Measurements from ENCODE around the gene PECR.
A peak's percentile ranks its signal among the peaks of the same experiment; 100 is the strongest.

Gene PECR

DNA sequence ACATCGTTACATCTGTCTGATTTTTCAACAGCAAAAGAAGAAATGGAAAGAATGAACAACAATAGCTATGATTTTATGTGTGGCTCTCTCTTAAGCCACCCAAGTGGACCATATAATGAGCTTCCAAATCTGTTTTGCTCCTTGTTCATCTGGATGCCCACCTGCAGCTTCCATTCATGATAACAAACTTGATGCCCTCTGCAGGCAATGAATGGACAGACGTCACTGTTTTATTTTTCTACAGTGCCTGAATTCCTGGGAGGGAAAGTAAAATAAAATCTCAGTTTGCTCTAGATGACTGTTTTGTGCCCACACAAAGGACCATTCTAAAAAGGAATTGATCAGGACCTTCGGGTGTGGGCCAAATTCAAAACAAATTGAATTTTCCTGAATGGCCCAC is 73.2 kb downstream of the PECR start:
- no peak overlapping the region for H3K4me3 Mint-ChIP-seq
- peaks cover 34% of the 10 kb centered on the region for H3K4me1 Mint-ChIP-seq
- H3K27ac Mint-ChIP-seq: no peak overlapping the region
- H3K27me3 Mint-ChIP-seq (ENCODE audit: low read depth): no peaks in the 10 kb centered on the region
- TF ChIP-seq, protein P1, sequence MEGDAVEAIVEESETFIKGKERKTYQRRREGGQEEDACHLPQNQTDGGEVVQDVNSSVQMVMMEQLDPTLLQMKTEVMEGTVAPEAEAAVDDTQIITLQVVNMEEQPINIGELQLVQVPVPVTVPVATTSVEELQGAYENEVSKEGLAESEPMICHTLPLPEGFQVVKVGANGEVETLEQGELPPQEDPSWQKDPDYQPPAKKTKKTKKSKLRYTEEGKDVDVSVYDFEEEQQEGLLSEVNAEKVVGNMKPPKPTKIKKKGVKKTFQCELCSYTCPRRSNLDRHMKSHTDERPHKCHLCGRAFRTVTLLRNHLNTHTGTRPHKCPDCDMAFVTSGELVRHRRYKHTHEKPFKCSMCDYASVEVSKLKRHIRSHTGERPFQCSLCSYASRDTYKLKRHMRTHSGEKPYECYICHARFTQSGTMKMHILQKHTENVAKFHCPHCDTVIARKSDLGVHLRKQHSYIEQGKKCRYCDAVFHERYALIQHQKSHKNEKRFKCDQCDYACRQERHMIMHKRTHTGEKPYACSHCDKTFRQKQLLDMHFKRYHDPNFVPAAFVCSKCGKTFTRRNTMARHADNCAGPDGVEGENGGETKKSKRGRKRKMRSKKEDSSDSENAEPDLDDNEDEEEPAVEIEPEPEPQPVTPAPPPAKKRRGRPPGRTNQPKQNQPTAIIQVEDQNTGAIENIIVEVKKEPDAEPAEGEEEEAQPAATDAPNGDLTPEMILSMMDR (IDR thresholded peaks at IDR 0.05; ENCODE audit: unreplicated experiment in 3 of 3): no peak
- H3K9me3 Mint-ChIP-seq: no peaks in the 10 kb centered on the region
- no peaks in the 10 kb centered on the region for H3K36me3 Mint-ChIP-seq (ENCODE audit: low read depth)

DNA sequence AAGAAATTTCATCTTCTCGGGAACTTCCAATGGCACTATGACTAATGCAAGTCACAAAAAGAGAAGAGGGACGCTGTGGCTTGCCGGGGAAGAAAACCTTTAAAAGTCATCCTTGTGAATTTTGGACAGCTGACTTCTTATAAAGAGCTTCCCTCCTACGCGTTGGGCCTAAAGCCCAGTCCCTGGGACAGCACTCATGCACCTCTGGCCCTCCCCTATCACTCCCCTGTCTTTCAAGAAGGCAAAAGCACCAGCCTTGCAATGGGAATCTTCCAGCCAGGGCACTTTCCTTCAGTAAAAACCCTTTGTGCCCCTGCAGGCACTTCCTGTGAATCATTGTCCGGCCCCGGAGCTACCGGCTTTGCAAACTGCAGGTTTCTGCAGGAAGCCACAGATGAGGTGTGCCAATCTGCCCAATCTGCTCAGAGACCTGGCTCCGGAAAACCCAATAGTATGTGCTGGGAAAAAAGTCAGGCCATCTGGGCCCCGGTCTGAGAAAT is 75.4 kb downstream of the PECR start:
- Mint-ChIP-seq H3K4me1 (peaks cover 33% of the 10 kb centered on the region), H3K27me3 (ENCODE audit: low read depth) (no peaks in the 10 kb centered on the region), H3K4me3 (no peak overlapping the region), H3K27ac (peak overlapping the region; percentile 28 to 84 (median 52)), H3K9me3 (no peaks in the 10 kb centered on the region), H3K36me3 (ENCODE audit: low read depth) (no peaks in the 10 kb centered on the region)
- TF ChIP-seq, protein P1 (IDR thresholded peaks at IDR 0.05; ENCODE audit: unreplicated experiment in 3 of 3): no peak

DNA sequence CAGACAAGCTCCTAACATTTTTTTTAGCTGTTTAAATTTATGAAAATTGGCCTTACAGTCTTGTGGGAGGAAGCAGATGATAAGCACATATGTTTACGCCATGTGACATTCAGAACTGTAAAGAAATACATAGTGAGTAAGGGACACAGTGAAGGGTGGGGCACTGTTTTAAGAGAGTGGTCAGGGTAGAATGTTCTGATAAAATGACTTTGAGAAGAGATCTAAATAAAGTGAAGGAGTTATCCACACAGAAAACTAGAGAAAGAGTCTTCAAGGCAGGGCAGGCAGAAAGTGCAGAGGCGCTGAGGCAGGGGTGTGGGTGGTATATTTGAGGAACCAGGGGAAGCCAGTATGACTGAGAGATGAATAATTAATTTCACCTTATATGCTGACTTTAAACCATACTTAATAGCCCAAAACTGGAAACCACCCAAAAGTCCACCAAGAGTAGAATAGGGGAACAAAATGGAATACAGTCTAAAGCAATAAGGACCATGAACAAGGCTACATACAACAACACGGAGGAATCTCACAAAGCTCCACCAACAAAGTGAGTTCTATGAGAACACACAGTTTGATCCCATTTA is 76.8 kb downstream of the PECR start:
- TF ChIP-seq, protein P1 (IDR thresholded peaks at IDR 0.05; ENCODE audit: unreplicated experiment in 3 of 3): no peak
- no peaks in the 10 kb centered on the region for H3K36me3 Mint-ChIP-seq (ENCODE audit: low read depth)
- H3K4me3 Mint-ChIP-seq: no peak overlapping the region
- peak overlapping the region in 1 of 3 experiments; percentile 17 for H3K27ac Mint-ChIP-seq
- H3K27me3 Mint-ChIP-seq (ENCODE audit: low read depth): no peaks in the 10 kb centered on the region
- H3K9me3 Mint-ChIP-seq: no peaks in the 10 kb centered on the region
- peaks cover 33% of the 10 kb centered on the region for H3K4me1 Mint-ChIP-seq

DNA sequence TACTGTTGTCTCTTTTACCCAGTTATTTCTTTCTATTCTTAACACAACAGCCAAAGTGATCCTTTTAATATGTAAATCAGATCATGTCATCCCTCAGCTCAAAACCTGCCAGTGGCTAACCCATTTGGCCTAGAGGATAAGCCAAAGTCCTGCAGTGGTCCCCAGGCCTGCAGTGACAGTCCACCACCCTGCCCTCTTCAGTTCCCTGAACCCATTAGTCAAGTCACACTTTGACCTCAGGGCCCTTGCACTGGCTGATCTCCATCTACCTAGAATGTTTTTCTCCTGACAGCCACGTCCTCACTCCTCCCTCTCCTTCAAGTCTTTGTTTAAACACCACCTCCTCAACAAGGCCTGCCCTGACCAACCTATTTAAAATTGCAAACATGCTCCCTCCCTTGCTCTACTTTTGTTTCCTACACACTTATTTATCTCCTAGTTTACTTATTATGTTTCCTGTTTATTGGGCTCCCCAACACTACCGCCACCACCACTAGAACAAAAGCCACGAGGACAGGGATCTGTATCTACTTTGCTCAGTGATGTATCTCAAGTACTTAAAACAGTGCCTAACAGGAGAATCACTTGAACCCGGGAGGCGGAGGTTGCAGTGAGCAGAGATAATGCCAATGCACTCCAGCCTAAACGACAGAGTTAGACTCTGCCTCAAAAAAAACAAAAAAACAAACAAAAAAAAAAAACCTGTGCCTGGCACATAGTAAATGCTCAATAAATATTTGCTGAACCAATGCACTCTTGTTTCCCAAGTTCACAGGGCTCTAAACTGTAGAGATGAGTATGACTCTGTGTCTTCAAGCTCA is 77.5 kb downstream of the PECR start:
- TF ChIP-seq, protein P1 (IDR thresholded peaks at IDR 0.05; ENCODE audit: unreplicated experiment in 3 of 3): no peak
- no peaks in the 10 kb centered on the region for H3K36me3 Mint-ChIP-seq (ENCODE audit: low read depth)
- H3K27me3 Mint-ChIP-seq (ENCODE audit: low read depth): no peaks in the 10 kb centered on the region
- H3K27ac Mint-ChIP-seq: peak overlapping the region in 1 of 3 experiments; percentile 37
- H3K4me3 Mint-ChIP-seq: no peak overlapping the region
- no peaks in the 10 kb centered on the region for H3K9me3 Mint-ChIP-seq
- H3K4me1 Mint-ChIP-seq: peaks cover 33% of the 10 kb centered on the region

DNA sequence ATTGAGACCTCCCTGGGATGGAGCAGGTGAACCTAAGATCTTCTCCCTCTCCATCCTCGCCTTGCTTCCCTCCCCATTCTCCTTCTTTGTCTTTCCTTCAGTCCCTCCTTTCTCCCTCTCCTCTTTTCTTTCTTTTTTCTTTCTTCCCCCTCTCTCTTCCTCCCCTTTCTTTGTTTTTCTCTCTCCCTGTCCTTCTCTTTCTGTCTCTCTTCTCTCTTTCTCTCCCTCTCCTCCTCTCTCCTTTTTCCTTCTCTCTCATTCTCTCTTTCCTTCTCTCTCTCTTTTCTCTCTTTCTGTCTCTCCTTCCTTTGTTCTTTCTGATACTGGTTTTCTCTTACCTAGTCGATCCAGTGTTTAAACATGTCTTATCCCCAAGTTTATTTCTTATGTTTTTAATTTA is 78.9 kb downstream of the PECR start:
- TF ChIP-seq, protein P1 (IDR thresholded peaks at IDR 0.05; ENCODE audit: unreplicated experiment in 3 of 3): no peak
- H3K36me3 Mint-ChIP-seq (ENCODE audit: low read depth): peaks cover under 1% of the 10 kb centered on the region
- peaks cover 33% of the 10 kb centered on the region for H3K4me1 Mint-ChIP-seq
- no peaks in the 10 kb centered on the region for H3K27me3 Mint-ChIP-seq (ENCODE audit: low read depth)
- H3K9me3 Mint-ChIP-seq: no peaks in the 10 kb centered on the region
- no peak overlapping the region for H3K4me3 Mint-ChIP-seq
- peak overlapping the region in 2 of 3 experiments; percentile 12 to 84 for H3K27ac Mint-ChIP-seq
